GM19099 (cell line): ENCODE data around the gene RAI14.

Experiments
- POLR2A ChIP-seq: IDR thresholded peaks from 3 replicates; pipeline ENCODE4 v1.6.1; 2011; ENCODE audit warnings: low read depth; ENCODE audit not compliant: insufficient read length; ENCODE audit errors: extremely low read depth

RAI14 gene

GRCh38 chr5:34656001-34656699 lies at the start of gene RAI14:
TSS of gene RAI14 (plus strand) at chr5:34656328. CDS start at chr5:34686920, 30,592 bp downstream.
- no peak for TF ChIP-seq POLR2A

- no peak for TF ChIP-seq POLR2A
Measured at GRCh38 chr5:34608368-34608767, 47.8 kb upstream of the RAI14 start.

- no peak for TF ChIP-seq POLR2A
Measured at GRCh38 chr5:34608859-34609648, 47.1 kb upstream of the RAI14 start.

- TF ChIP-seq POLR2A = no peak
Measured at GRCh38 chr5:34609951-34610441, 46.1 kb upstream of the RAI14 start.

- no peak for TF ChIP-seq POLR2A
Measured at GRCh38 chr5:34610546-34610945, 45.6 kb upstream of the RAI14 start.

GRCh38 chr5:34611464-34612415 lies 44.4 kb upstream of the RAI14 start:
- TF ChIP-seq POLR2A = no peak

GRCh38 chr5:34616651-34617050 lies 39.5 kb upstream of the RAI14 start:
- TF ChIP-seq POLR2A = no peak

- no peak for TF ChIP-seq POLR2A
Measured at GRCh38 chr5:34618371-34619065, 37.6 kb upstream of the RAI14 start.

- TF ChIP-seq POLR2A = no peak
Measured at GRCh38 chr5:34620185-34620584, 35.9 kb upstream of the RAI14 start.

- TF ChIP-seq POLR2A = no peak
Measured at GRCh38 chr5:34621277-34622097, 34.6 kb upstream of the RAI14 start.

- TF ChIP-seq POLR2A = no peak
Measured at GRCh38 chr5:34622098-34622400, 34.1 kb upstream of the RAI14 start.

- TF ChIP-seq POLR2A = no peak
Measured at GRCh38 chr5:34624691-34625090, 31.4 kb upstream of the RAI14 start.

- no peak for TF ChIP-seq POLR2A
Measured at GRCh38 chr5:34625246-34625645, 30.9 kb upstream of the RAI14 start.

- no peak for TF ChIP-seq POLR2A
Measured at GRCh38 chr5:34626036-34626435, 30.1 kb upstream of the RAI14 start.
